Dermis blood vessel endothelial cell (primary cell): ENCODE results near the gene DUSP7. TPM values are rescaled to one million over a fixed set of nuclear protein-coding genes. Genes with fewer than 3 reads are reported as not detected.

Experiments
- DNase-seq: peaks from one replicate; pipeline ENCODE4 v3.0.0; 2010
- total RNA-seq: library from RNA; depleted of rRNA; stranded (reverse); fragments of >200 nt; gene quantifications from 2 replicates; pipeline ENCODE4 v1.2.3, GENCODE V29; 2014

Gene DUSP7
- 8.0 and 10.8 TPM in 2 replicates for total RNA-seq

GRCh38 chr3:52056521-52056967 lies at the start of gene DUSP7:
Gene DUSP7 (minus strand): TSS chr3:52056571. CDS start chr3:52056366, 205 bp downstream.
- peak; percentile 74 for DNase-seq

GRCh38 chr3:52104684-52105640 lies 48.6 kb upstream of the DUSP7 start:
- no peak for DNase-seq

- no peak for DNase-seq
Measured at GRCh38 chr3:52102934-52103333, 46.6 kb upstream of the DUSP7 start.

- DNase-seq: no peak
Measured at GRCh38 chr3:52099001-52099401, 42.6 kb upstream of the DUSP7 start.

GRCh38 chr3:52097851-52098507 lies 41.6 kb upstream of the DUSP7 start:
- no peak for DNase-seq

GRCh38 chr3:52095990-52096775 lies 39.8 kb upstream of the DUSP7 start:
- no peak for DNase-seq

GRCh38 chr3:52094571-52095485 lies 38.5 kb upstream of the DUSP7 start:
- DNase-seq: no peak

- DNase-seq: peak; percentile 55
Measured at GRCh38 chr3:52093756-52094545, 37.6 kb upstream of the DUSP7 start.

- DNase-seq: no peak
Measured at GRCh38 chr3:52092891-52093290, 36.5 kb upstream of the DUSP7 start.

- DNase-seq: no peak
Measured at GRCh38 chr3:52092271-52092660, 35.9 kb upstream of the DUSP7 start.

- no peak for DNase-seq
Measured at GRCh38 chr3:52091586-52092270, 35.4 kb upstream of the DUSP7 start.

- DNase-seq: no peak
Measured at GRCh38 chr3:52090933-52091468, 34.6 kb upstream of the DUSP7 start.

- DNase-seq: peak; percentile 86
Measured at GRCh38 chr3:52090131-52090932, 34.0 kb upstream of the DUSP7 start.

GRCh38 chr3:52089691-52090090 lies 33.3 kb upstream of the DUSP7 start:
- no peak for DNase-seq

GRCh38 chr3:52088445-52089367 lies 32.3 kb upstream of the DUSP7 start:
- peak; percentile 67 for DNase-seq

- no peak for DNase-seq
Measured at GRCh38 chr3:52087731-52088130, 31.4 kb upstream of the DUSP7 start.

- DNase-seq: peak; percentile 76
Measured at GRCh38 chr3:52086976-52087663, 30.7 kb upstream of the DUSP7 start.
